Upper lobe of left lung (tissue), 6 donors: ENCODE data around the gene B3GNT5. TPM values are rescaled to one million over a fixed set of nuclear protein-coding genes. Genes with fewer than 3 reads are reported as not detected.

Experiments used
- ATAC-seq, 2 donors: fragments of 200-7000 bp; cut with Tn5 transposase; one replicate each; pipeline ENCODE4 v1.9.1; 2022; ENCODE audit warnings: mild to moderate bottlenecking in 2 of 2, moderate library complexity in 2 of 2; ENCODE audit not compliant: low FRiP score in 2 of 2
- DNase-seq, 2 donors: peaks; one replicate each; pipeline ENCODE4 v3.0.0-alpha.2; 2019 to 2020
- H3K27ac ChIP-seq, 4 donors: fragments of 200-600 bp; sonication (generic); one replicate each; pipeline ENCODE4 v1.5.1; 2016 to 2019
- H3K27me3 ChIP-seq, 4 donors: fragments of 200-600 bp; sonication (generic); one replicate each; pipeline ENCODE4 v1.5.1; 2017 to 2019
- H3K36me3 ChIP-seq, 4 donors: fragments of 200-600 bp; sonication (generic); one replicate each; pipeline ENCODE4 v1.5.1; 2016 to 2019
- H3K4me1 ChIP-seq, 4 donors: fragments of 200-600 bp; sonication (generic); one replicate each; pipeline ENCODE4 v1.5.1; 2018 to 2019
- H3K4me3 ChIP-seq, 4 donors: fragments of 200-600 bp; sonication (generic); one replicate each; pipeline ENCODE4 v1.5.1; 2017 to 2019; ENCODE audit warnings: mild to moderate bottlenecking in 2 of 4, moderate library complexity in 1 of 4
- H3K9me3 ChIP-seq, 4 donors: fragments of 200-600 bp; sonication (generic); one replicate each; pipeline ENCODE4 v1.5.1; 2018 to 2019
- CTCF ChIP-seq, 6 experiments: fragments of 450-650 bp in 4 of 6; fragments of 200-600 bp in 2 of 6; sonication (generic) in 2 of 6; IDR thresholded peaks; one replicate each; pipeline ENCODE4 v1.5.1; 2016 to 2019; ENCODE audit warnings: antibody characterized with exemption in 6 of 6
- EP300 ChIP-seq, 4 donors: sonication (generic); formaldehyde crosslinking; IDR thresholded peaks; one replicate each; pipeline ENCODE4 v1.5.1; 2017; ENCODE audit warnings: antibody characterized with exemption in 4 of 4, control low read depth in 2 of 4
- POLR2A ChIP-seq, 4 donors: fragments of 450-650 bp; IDR thresholded peaks; one replicate each; pipeline ENCODE4 v1.5.1; 2016 to 2017; ENCODE audit warnings: antibody characterized with exemption in 4 of 4, mild to moderate bottlenecking in 2 of 4
- POLR2AphosphoS5 ChIP-seq, 2 donors: sonication (generic); formaldehyde crosslinking; IDR thresholded peaks; one replicate each; pipeline ENCODE4 v1.5.1; 2017; ENCODE audit warnings: antibody characterized with exemption in 2 of 2
- WGBS, 2 donors: methylation state at CpG; one replicate each; pipeline ENCODE4 v1.1.5; 2017 to 2018; 5-methylcytosine and 5-hydroxymethylcytosine counted together
- total RNA-seq, 6 donors: library from RNA; depleted of rRNA in 4 of 6; stranded (reverse); fragments of >200 nt in 4 of 6; gene quantifications; one replicate each; pipeline versions ENCODE4 v1.1.0 to v1.2.1, GENCODE V29; 2016 to 2021
- donor health status: DM: no; HTN: no; CAD: no; lungs with moderate emphysema.
- donor health status: DM: no; HTN: yes; CAD: no; lungs with severe emphysema.

Gene B3GNT5
- total RNA-seq, 6 donors from 2014 or later: 15.7 to 44.5 (median 28.3) TPM

GRCh38 chr3:183267140-183267539, 14.1 kb downstream of the B3GNT5 start:
- Histone ChIP-seq H3K4me1 (peaks cover 27 to 47% (median 30%) of the 10 kb centered on the region in 4 donors), H3K27ac (no peak overlapping the region), H3K36me3 (peaks cover 0 to 5% (median 2%) of the 10 kb centered on the region in 4 donors), H3K9me3 (no peaks in the 10 kb centered on the region), H3K27me3 (no peaks in the 10 kb centered on the region), H3K4me3 (no peak overlapping the region)
- no peak for TF ChIP-seq EP300 (IDR thresholded peaks at IDR 0.05)
- TF ChIP-seq POLR2A (IDR thresholded peaks at IDR 0.05): no peak
- TF ChIP-seq CTCF (IDR thresholded peaks at IDR 0.05): no peak
- no peak for TF ChIP-seq POLR2AphosphoS5 (IDR thresholded peaks at IDR 0.05)
- WGBS, 2 donors: 92 to 98% methylated on average over 5 of the region's 5 CpGs
- no peak for ATAC-seq
- no peak for DNase-seq

DNA sequence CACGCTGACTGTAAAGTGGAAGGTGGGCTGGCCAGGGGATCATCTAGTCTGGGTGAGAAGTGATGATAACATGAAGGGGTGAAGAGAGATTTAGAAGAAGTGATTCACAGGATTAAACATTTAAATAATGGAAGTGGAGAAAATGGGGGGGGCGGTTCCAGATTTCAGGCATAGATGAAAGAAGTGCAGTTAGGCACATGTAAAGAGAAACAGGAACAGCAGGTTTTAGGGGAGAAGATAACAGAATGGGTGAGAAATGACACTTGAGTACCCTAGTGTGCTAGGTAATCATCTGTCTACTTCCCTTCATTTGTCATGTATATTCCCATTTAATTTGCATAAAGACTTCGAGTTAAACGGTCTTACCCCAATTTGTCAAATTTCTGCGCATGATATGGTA, 15.3 kb downstream of the B3GNT5 start:
- peaks cover 17 to 48% (median 27%) of the 10 kb centered on the region in 4 donors for H3K4me1 ChIP-seq
- no peak overlapping the region for H3K27ac ChIP-seq
- no peak overlapping the region for H3K4me3 ChIP-seq
- DNase-seq (no peak), ATAC-seq (no peak)
- H3K9me3 ChIP-seq: no peaks in the 10 kb centered on the region
- H3K36me3 ChIP-seq: peaks cover 0 to 5% (median 2%) of the 10 kb centered on the region in 4 donors
- TF ChIP-seq POLR2A (IDR thresholded peaks at IDR 0.05) (no peak), CTCF (IDR thresholded peaks at IDR 0.05) (no peak), POLR2AphosphoS5 (IDR thresholded peaks at IDR 0.05) (no peak), EP300 (IDR thresholded peaks at IDR 0.05) (no peak)
- 76 to 77% methylated on average over 5 of the region's 5 CpGs for WGBS, 2 donors
- no peaks in the 10 kb centered on the region for H3K27me3 ChIP-seq

GRCh38 chr3:183269345-183269744, 16.3 kb downstream of the B3GNT5 start:
- WGBS, 2 donors: 95 to 97% methylated on average over 13 of the region's 13 CpGs
- no peak for DNase-seq
- Histone ChIP-seq H3K9me3 (no peaks in the 10 kb centered on the region), H3K27me3 (no peaks in the 10 kb centered on the region), H3K27ac (no peak overlapping the region), H3K36me3 (peaks cover 0 to 5% (median 2%) of the 10 kb centered on the region in 4 donors), H3K4me3 (no peak overlapping the region), H3K4me1 (peaks cover 7 to 40% (median 19%) of the 10 kb centered on the region in 4 donors)
- TF ChIP-seq EP300 (IDR thresholded peaks at IDR 0.05) (no peak), POLR2A (IDR thresholded peaks at IDR 0.05) (no peak), CTCF (IDR thresholded peaks at IDR 0.05) (no peak), POLR2AphosphoS5 (IDR thresholded peaks at IDR 0.05) (no peak)
- ATAC-seq: no peak

DNA sequence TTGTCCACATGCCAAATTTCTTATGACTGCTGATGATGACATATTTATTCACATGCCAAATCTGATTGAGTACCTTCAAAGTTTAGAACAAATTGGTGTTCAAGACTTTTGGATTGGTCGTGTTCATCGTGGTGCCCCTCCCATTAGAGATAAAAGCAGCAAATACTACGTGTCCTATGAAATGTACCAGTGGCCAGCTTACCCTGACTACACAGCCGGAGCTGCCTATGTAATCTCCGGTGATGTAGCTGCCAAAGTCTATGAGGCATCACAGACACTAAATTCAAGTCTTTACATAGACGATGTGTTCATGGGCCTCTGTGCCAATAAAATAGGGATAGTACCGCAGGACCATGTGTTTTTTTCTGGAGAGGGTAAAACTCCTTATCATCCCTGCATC, 17.3 kb downstream of the B3GNT5 start:
- H3K9me3 ChIP-seq: no peaks in the 10 kb centered on the region
- ATAC-seq (no peak), DNase-seq (no peak)
- no peak overlapping the region for H3K27ac ChIP-seq
- WGBS, 2 donors: 87 to 94% methylated on average over 7 of the region's 7 CpGs
- H3K36me3 ChIP-seq: peaks cover 0 to 5% (median 2%) of the 10 kb centered on the region in 4 donors
- H3K4me1 ChIP-seq: peaks cover 6 to 37% (median 17%) of the 10 kb centered on the region in 4 donors
- TF ChIP-seq CTCF (IDR thresholded peaks at IDR 0.05) (no peak), EP300 (IDR thresholded peaks at IDR 0.05) (no peak), POLR2AphosphoS5 (IDR thresholded peaks at IDR 0.05) (no peak), POLR2A (IDR thresholded peaks at IDR 0.05) (no peak)
- H3K4me3 ChIP-seq: no peak overlapping the region
- no peaks in the 10 kb centered on the region for H3K27me3 ChIP-seq

- H3K9me3 ChIP-seq: no peaks in the 10 kb centered on the region
- 93 to 98% methylated on average over 3 of the region's 3 CpGs for WGBS, 2 donors
Observed at GRCh38 chr3:183272142-183272541, 19.1 kb downstream of the B3GNT5 start.

More at GRCh38 chr3:183272142-183272541, 19.1 kb downstream of the B3GNT5 start:
- Histone ChIP-seq H3K4me1 (peaks cover 10 to 27% (median 15%) of the 10 kb centered on the region in 4 donors), H3K4me3 (no peak overlapping the region), H3K27ac (peak overlapping the region in 1 of 4 donors; percentile 14), H3K27me3 (no peaks in the 10 kb centered on the region), H3K36me3 (peaks cover 0 to 5% (median 2%) of the 10 kb centered on the region in 4 donors)
- no peak for DNase-seq
- no peak for ATAC-seq
- TF ChIP-seq POLR2AphosphoS5 (IDR thresholded peaks at IDR 0.05): no peak
- no peak for TF ChIP-seq POLR2A (IDR thresholded peaks at IDR 0.05)
- TF ChIP-seq EP300 (IDR thresholded peaks at IDR 0.05): no peak
- TF ChIP-seq CTCF (IDR thresholded peaks at IDR 0.05): no peak
